ENCODE results near the gene NPC1. TPM values are rescaled to one million over a fixed set of nuclear protein-coding genes. Genes with fewer than 3 reads are reported as not detected.

The NPC1 gene
- total and polyA plus RNA-seq, 2 donors: 12.5 to 19.8 TPM

DNA sequence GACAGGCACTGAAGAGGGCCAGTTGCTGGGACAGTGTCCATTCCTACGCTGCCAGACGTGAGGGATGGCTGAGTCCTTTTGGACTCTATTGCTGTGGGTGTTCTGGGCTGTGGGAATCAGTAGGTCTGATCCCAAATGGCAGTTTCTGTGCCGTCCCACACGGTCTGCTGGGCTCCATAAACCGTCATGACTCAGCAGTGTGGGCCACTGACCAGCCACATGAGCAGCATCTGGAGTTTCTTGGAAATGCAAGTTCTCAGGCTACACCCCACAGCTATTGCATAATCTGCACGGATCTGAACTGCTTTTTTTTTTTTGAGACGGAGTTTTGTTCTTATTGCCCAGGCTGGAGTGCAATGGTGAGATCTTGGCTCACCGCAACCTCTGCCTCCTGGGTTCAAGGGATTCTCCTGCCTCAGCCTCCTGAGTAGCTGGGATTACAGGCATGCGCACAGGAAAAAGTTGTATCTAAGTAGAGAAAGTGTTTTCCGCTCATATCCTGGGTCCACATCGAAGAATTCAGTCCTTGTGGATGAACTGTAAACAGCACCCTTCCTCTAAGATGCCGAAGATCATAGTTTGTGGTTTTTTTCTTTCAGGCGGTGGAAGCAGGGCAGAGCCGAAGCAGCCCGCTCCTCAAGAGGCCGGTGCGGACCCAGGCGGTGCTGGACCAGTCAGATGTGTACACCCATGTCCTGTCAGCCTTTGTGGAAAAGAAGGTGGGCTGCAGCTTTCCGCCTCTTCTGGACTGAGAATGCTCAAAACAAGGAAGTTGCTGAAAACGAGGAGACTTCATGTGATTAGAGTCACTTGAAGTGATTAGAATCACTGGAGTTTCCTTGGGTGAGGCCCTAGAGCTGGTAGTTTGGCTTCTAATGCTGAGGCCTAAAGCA is 57.5 kb downstream of the NPC1 start:
- Histone ChIP-seq H3K4me1 (ENCODE audit: control insufficient read depth in 2 of 2, insufficient read depth in 2 of 2, low read length in 2 of 2) (no peaks in the 10 kb centered on the region), H3K9me3 (ENCODE audit: control insufficient read depth in 2 of 2, insufficient read depth in 1 of 2, low read length in 1 of 2) (no peaks in the 10 kb centered on the region), H3K36me3 (ENCODE audit: control insufficient read depth in 2 of 2, insufficient read depth in 2 of 2, low read length in 1 of 2) (peaks cover 84 to 89% of the 10 kb centered on the region in 2 donors), H3K4me3 (ENCODE audit: low read length in 2 of 2) (no peak overlapping the region), H3K27ac (ENCODE audit: low read depth in 1 of 2, low read length in 1 of 2) (no peak overlapping the region), H3K27me3 (ENCODE audit: control insufficient read depth in 2 of 2, insufficient read depth in 1 of 2, low read length in 1 of 2) (no peaks in the 10 kb centered on the region)
- DNase-seq (ENCODE audit: low read depth in 6 of 9, low spot score in 9 of 9): no peak
- WGBS: 96% methylated on average over 20 of the region's 20 CpGs

DNA sequence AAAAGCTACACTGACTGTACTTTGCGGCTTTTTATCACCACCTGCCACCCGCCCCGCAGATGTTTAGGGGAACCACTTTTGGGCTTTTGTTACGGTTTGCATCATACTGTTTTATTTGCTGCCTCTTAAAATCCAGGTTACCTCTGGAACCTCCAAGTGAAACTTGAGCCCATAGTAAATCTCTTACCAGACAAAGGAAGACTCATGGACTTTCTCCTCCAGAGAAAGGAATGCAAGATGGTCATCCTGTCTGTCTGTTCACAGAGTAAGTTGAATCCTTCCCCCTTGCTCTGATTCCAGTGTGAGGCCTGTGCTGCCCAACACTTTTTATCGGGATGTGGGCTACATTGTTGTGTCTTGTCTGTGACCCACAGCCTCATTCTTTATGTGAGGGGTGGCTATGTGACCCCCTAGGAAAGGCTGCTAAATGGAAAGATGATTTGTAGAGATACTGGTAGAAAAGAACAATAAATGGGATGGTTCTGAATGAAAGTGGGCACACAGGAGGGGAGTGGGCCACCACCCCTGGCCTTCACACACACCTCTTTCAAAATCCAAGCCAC is 59.7 kb downstream of the NPC1 start:
- H3K27me3 ChIP-seq (ENCODE audit: control insufficient read depth in 2 of 2, insufficient read depth in 1 of 2, low read length in 1 of 2): no peaks in the 10 kb centered on the region
- no peak for DNase-seq (ENCODE audit: low read depth in 6 of 9, low spot score in 9 of 9)
- no peak overlapping the region for H3K4me3 ChIP-seq (ENCODE audit: low read length in 2 of 2)
- peaks cover 86 to 87% of the 10 kb centered on the region in 2 donors for H3K36me3 ChIP-seq (ENCODE audit: control insufficient read depth in 2 of 2, insufficient read depth in 2 of 2, low read length in 1 of 2)
- no peaks in the 10 kb centered on the region for H3K9me3 ChIP-seq (ENCODE audit: control insufficient read depth in 2 of 2, insufficient read depth in 1 of 2, low read length in 1 of 2)
- H3K27ac ChIP-seq (ENCODE audit: low read depth in 1 of 2, low read length in 1 of 2): no peak overlapping the region
- H3K4me1 ChIP-seq (ENCODE audit: control insufficient read depth in 2 of 2, insufficient read depth in 2 of 2, low read length in 2 of 2): no peaks in the 10 kb centered on the region
- 94% methylated on average over 5 of the region's 5 CpGs for WGBS

DNA sequence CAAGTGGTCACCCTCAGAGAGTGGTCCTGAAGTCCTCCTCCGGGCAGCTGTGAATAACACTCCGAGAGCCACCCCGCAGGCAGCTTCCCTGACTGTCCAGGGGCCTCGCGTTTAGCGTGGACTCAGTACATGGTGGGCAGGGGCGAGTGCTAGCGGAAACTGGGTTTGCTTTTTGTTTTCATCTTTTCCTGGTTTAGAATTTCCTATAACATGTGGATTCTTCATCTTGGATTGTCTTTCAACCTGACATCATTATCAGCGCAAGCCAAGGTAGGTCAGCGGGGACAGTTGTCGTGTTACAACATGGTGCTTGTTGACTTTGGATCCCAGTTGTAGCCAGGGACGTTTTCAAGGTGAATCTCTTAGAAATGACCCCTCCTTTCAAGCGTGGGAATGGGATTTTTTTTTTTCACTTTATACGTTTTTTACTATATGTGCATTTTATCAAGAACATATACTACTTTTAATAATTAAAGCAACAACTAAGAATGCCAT is 62.0 kb downstream of the NPC1 start:
- Histone ChIP-seq H3K4me3 (ENCODE audit: low read length in 2 of 2) (no peak overlapping the region), H3K27me3 (ENCODE audit: control insufficient read depth in 2 of 2, insufficient read depth in 1 of 2, low read length in 1 of 2) (no peaks in the 10 kb centered on the region), H3K27ac (ENCODE audit: low read depth in 1 of 2, low read length in 1 of 2) (no peak overlapping the region), H3K36me3 (ENCODE audit: control insufficient read depth in 2 of 2, insufficient read depth in 2 of 2, low read length in 1 of 2) (peaks cover 81 to 83% of the 10 kb centered on the region in 2 donors), H3K4me1 (ENCODE audit: control insufficient read depth in 2 of 2, insufficient read depth in 2 of 2, low read length in 2 of 2) (no peaks in the 10 kb centered on the region), H3K9me3 (ENCODE audit: control insufficient read depth in 2 of 2, insufficient read depth in 1 of 2, low read length in 1 of 2) (no peaks in the 10 kb centered on the region)
- no peak for DNase-seq (ENCODE audit: low read depth in 6 of 9, low spot score in 9 of 9)
- WGBS: 96% methylated on average over 14 of the region's 14 CpGs

DNA sequence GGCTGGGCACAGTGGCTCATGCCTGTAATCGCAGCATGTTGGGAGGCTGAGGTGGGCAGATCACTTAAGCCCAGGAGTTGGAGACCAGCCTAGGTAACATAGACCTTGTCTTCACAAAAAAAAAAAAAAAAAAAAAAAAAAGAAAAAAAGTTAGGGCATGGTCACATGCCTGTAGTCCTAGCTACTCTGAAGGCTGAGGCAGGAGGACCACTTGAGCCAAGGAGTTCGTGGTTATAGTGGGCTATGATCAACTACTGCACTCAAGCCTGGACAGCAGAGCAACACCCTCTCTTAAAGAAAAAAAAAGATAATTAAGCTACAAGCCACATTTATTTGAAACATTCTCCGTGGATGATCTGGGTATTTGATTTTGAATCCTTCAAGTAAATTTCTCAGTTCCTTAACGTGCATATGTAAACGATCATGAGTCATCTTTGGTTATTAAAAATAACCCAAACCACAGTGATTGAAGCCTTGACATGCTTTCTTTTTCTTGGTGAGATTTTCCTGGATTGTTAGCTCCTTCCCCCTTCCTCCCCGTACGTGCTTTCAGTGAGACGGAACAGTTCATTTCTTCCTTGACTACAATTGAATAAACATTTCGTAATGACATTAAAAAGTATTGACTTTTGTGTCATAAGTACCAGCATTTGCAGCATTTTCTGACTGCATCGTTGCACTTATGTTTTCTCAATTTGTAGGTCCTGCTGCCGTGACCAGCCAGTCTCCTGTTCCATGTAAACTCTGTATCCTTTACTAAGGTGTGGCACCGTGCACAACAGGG is 62.7 kb downstream of the NPC1 start:
- Histone ChIP-seq H3K27me3 (ENCODE audit: control insufficient read depth in 2 of 2, insufficient read depth in 1 of 2, low read length in 1 of 2) (no peaks in the 10 kb centered on the region), H3K27ac (ENCODE audit: low read depth in 1 of 2, low read length in 1 of 2) (no peak overlapping the region), H3K4me3 (ENCODE audit: low read length in 2 of 2) (no peak overlapping the region), H3K9me3 (ENCODE audit: control insufficient read depth in 2 of 2, insufficient read depth in 1 of 2, low read length in 1 of 2) (no peaks in the 10 kb centered on the region), H3K4me1 (ENCODE audit: control insufficient read depth in 2 of 2, insufficient read depth in 2 of 2, low read length in 2 of 2) (no peaks in the 10 kb centered on the region), H3K36me3 (ENCODE audit: control insufficient read depth in 2 of 2, insufficient read depth in 2 of 2, low read length in 1 of 2) (peaks cover 81 to 83% of the 10 kb centered on the region in 2 donors)
- WGBS: 92% methylated on average over 12 of the region's 12 CpGs
- DNase-seq (ENCODE audit: low read depth in 6 of 9, low spot score in 9 of 9): no peak

DNA sequence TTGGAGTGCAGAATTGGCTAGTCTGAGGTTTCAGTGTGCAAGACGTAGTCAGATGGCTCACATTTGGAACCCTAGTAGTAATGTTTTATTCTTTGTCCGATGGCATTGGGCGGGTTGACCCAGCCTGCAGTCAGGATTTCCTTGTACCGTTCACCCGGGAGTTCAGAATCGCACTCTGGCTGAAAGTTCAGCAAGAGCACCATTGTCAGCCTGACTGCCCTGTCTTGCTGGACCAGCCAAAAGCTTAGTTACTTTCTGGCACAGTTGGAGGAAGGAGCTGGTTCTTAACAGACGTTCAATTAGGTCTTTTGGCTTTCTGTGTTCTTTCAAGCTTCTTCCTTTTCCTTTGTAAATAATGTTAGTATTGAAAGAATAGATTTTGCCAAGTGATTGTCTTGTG is 64.4 kb downstream of the NPC1 start:
- Histone ChIP-seq H3K27me3 (ENCODE audit: control insufficient read depth in 2 of 2, insufficient read depth in 1 of 2, low read length in 1 of 2) (no peaks in the 10 kb centered on the region), H3K27ac (ENCODE audit: low read depth in 1 of 2, low read length in 1 of 2) (no peak overlapping the region), H3K36me3 (ENCODE audit: control insufficient read depth in 2 of 2, insufficient read depth in 2 of 2, low read length in 1 of 2) (peaks cover 72 to 80% of the 10 kb centered on the region in 2 donors), H3K4me1 (ENCODE audit: control insufficient read depth in 2 of 2, insufficient read depth in 2 of 2, low read length in 2 of 2) (no peaks in the 10 kb centered on the region), H3K4me3 (ENCODE audit: low read length in 2 of 2) (no peak overlapping the region), H3K9me3 (ENCODE audit: control insufficient read depth in 2 of 2, insufficient read depth in 1 of 2, low read length in 1 of 2) (no peaks in the 10 kb centered on the region)
- no peak for DNase-seq (ENCODE audit: low read depth in 6 of 9, low spot score in 9 of 9)
- WGBS: 98% methylated on average over 7 of the region's 7 CpGs

- H3K9me3 ChIP-seq (ENCODE audit: control insufficient read depth in 2 of 2, insufficient read depth in 1 of 2, low read length in 1 of 2): no peaks in the 10 kb centered on the region
- H3K27ac ChIP-seq (ENCODE audit: low read depth in 1 of 2, low read length in 1 of 2): no peak overlapping the region
- H3K4me1 ChIP-seq (ENCODE audit: control insufficient read depth in 2 of 2, insufficient read depth in 2 of 2, low read length in 2 of 2): no peaks in the 10 kb centered on the region
- no peak overlapping the region for H3K4me3 ChIP-seq (ENCODE audit: low read length in 2 of 2)
- WGBS: 93% methylated on average over 7 of the region's 7 CpGs
- H3K36me3 ChIP-seq (ENCODE audit: control insufficient read depth in 2 of 2, insufficient read depth in 2 of 2, low read length in 1 of 2): peaks cover 69 to 80% of the 10 kb centered on the region in 2 donors
- H3K27me3 ChIP-seq (ENCODE audit: control insufficient read depth in 2 of 2, insufficient read depth in 1 of 2, low read length in 1 of 2): no peaks in the 10 kb centered on the region
- no peak for DNase-seq (ENCODE audit: low read depth in 6 of 9, low spot score in 9 of 9)
Observed at GRCh38 chr18:23521271-23521670, 65.0 kb downstream of the NPC1 start.

- Histone ChIP-seq H3K4me1 (ENCODE audit: control insufficient read depth in 2 of 2, insufficient read depth in 2 of 2, low read length in 2 of 2) (no peaks in the 10 kb centered on the region), H3K36me3 (ENCODE audit: control insufficient read depth in 2 of 2, insufficient read depth in 2 of 2, low read length in 1 of 2) (peaks cover 67 to 81% of the 10 kb centered on the region in 2 donors), H3K9me3 (ENCODE audit: control insufficient read depth in 2 of 2, insufficient read depth in 1 of 2, low read length in 1 of 2) (no peaks in the 10 kb centered on the region), H3K27ac (ENCODE audit: low read depth in 1 of 2, low read length in 1 of 2) (no peak overlapping the region), H3K4me3 (ENCODE audit: low read length in 2 of 2) (no peak overlapping the region), H3K27me3 (ENCODE audit: control insufficient read depth in 2 of 2, insufficient read depth in 1 of 2, low read length in 1 of 2) (no peaks in the 10 kb centered on the region)
- no peak for DNase-seq (ENCODE audit: low read depth in 6 of 9, low spot score in 9 of 9)
- 96% methylated on average over 4 of the region's 4 CpGs for WGBS
Observed at GRCh38 chr18:23519734-23520133, 66.6 kb downstream of the NPC1 start.

- 58% methylated on average over 17 of the region's 17 CpGs for WGBS
- Histone ChIP-seq H3K9me3 (ENCODE audit: control insufficient read depth in 2 of 2, insufficient read depth in 1 of 2, low read length in 1 of 2) (no peaks in the 10 kb centered on the region), H3K4me1 (ENCODE audit: control insufficient read depth in 2 of 2, insufficient read depth in 2 of 2, low read length in 2 of 2) (no peaks in the 10 kb centered on the region), H3K27ac (ENCODE audit: low read depth in 1 of 2, low read length in 1 of 2) (no peak overlapping the region), H3K27me3 (ENCODE audit: control insufficient read depth in 2 of 2, insufficient read depth in 1 of 2, low read length in 1 of 2) (no peaks in the 10 kb centered on the region), H3K4me3 (ENCODE audit: low read length in 2 of 2) (no peak overlapping the region), H3K36me3 (ENCODE audit: control insufficient read depth in 2 of 2, insufficient read depth in 2 of 2, low read length in 1 of 2) (peaks cover 37 to 63% of the 10 kb centered on the region in 2 donors)
- peak; percentile 49 to 87 (median 70) for DNase-seq (ENCODE audit: low read depth in 6 of 9, low spot score in 9 of 9)
Observed at GRCh38 chr18:23515911-23516546, 70.3 kb downstream of the NPC1 start.

Data from thymus (tissue), 11 donors.